Anterior cingulate cortex (tissue), 58 donors: ENCODE results near the gene MUC3A.

Experiments
- DNase-seq, 58 donors: peaks; one replicate each; lab custom pipeline; 2025; lab: John Stamatoyannopoulos, UW

The MUC3A gene

DNA sequence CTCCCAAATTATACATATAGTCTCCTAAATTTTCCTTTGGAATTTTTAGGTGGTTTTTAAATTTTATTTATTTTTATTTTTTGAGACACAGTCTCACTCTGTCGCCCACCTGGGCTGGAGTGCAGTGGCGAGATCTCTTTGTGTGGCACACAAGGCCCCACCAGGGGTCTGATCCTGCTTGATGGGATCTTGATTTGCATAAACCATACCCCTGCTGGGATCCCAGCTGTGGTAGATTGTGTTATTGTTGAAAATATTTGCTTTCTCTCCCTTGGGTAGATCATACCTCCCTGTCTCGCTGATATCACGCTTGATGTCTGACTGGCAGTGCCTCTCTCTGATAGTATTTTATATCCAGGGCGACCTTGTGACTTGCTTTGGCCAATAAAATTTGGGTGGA is 5.6 kb upstream of the MUC3A start:
- DNase-seq: no peak

DNA sequence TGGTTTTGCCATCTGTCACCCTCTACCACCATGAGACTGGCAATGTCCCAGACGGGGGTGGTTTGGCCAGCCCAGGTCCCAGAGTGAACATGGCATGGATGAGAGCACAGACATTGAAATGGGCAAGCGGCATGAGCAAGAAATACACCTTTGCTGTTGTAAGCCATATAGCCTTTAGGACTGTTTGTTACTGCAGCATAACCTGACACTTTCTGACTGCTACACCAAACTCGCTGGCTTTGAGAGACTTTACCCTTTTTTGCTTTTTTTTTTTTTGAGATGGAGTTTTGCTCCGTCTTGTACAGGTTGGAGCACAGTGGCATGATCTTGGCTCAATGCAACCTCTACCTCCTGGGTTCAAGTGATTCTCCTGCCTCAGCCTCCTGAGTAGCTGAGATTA is 5.2 kb upstream of the MUC3A start:
- DNase-seq: no peak

DNA sequence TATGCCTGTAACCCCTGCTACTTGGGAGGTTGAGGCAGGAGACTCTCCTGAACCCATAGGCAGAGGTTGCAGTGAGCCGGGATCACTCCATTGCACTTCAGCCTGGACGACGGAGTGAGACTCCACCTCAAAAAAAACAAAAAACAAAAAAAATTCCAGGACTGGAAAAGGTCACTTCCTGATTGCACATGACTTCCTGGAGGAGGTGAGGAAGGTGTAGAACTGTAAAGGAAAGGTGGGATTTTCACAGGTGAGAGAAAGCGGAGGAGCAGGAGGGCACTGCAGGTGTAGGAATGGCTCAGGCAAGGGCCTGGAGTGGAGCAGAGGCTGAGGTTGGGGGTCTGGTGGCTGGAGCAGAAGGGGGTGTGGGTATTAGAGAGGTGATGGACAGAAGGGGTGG is 3.2 kb upstream of the MUC3A start:
- no peak for DNase-seq

DNA sequence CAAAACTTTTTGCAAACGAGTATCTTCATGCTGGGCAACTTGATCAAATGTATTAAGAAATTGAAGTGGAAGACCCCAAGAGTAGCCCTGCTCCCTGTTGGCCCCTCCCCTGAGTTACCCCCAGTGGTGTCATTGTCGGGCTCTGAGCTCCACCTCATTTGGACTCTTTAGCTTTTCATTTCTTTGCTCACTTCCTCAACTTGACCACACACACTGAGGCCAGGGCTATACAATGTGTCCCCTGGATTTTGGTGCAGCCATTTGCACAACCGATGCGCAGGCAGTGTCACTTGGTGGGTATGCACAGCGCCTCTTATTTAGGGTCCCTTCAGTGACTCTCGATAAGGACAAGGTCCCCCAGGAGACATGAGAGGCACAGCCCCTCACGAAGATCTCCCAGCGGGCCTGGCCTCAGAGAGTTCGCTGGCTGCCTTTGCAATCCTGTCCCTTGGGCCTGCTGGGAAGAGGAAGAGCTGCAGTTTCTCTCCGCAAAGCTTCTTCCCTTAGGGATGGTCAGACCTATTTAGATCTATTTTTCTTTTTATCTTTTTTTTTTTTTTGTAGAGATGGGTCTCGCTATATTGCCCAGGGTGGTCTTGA is 2.5 kb upstream of the MUC3A start:
- DNase-seq: no peak

DNA sequence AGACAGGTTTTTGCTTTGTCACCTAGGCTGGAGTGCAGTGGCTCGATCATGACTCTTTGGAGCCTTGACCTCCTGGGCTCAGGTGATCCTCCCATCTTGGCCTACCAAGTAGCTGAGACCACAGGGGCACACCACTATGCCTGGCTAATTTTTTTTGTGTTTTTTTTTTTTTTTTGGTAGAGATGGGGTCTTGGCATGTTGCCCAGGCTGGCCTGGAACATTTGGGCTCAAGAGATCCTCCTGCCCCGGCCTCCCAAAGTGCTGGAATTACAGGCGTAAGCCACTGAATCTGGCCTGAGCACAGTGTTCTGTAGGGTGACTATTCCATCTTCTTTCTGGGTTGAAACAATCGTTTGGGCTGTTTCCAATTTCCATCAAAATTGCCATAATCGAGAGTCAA is 1.5 kb upstream of the MUC3A start:
- no peak for DNase-seq

DNA sequence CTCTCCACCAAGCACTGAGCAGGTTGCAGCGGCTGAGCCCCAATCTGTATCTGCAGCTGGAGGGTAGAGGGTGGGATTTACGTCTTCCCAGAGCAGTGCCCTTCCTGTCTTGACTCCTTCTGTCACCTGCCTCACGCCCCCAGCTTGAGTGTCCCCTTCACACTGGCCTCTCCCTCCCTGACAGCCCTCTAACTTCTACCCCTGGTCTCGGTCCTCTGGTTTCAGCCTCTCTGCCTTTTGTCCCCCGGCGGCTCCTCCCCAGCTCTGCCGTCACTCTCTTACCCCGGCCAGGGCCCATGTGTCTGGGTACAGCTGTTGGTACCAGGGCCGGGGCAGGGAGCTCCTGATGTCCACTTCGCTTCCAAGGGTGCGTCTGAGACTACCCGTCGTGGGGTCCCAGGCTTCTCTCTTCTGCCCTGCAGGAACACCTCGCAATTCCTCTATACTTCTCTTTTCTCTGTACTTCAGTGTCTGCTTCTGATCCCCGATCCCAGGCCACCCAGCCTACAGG is 654 bp downstream of the MUC3A start:
- DNase-seq: no peak

DNA sequence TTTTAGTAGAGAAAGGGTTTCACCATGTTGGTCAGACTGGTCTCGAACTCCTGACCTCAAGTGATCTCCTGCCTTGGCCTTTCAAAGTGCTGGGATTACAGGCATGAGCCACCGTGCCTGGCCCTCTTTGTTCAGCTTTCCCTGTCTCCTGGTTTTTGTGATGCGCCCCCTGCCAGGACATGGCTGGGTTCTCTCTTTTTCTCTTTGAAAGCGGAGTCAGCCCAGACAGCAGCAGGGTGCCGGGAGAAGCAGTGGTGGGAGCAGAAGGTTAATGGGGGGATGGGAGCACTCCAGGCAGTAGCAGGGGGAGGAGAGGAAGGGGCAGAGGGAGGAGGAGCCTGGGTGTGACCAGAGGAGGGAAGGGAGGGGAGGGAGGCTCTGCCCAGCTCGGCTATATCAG is 1.8 kb downstream of the MUC3A start:
- no peak for DNase-seq

DNA sequence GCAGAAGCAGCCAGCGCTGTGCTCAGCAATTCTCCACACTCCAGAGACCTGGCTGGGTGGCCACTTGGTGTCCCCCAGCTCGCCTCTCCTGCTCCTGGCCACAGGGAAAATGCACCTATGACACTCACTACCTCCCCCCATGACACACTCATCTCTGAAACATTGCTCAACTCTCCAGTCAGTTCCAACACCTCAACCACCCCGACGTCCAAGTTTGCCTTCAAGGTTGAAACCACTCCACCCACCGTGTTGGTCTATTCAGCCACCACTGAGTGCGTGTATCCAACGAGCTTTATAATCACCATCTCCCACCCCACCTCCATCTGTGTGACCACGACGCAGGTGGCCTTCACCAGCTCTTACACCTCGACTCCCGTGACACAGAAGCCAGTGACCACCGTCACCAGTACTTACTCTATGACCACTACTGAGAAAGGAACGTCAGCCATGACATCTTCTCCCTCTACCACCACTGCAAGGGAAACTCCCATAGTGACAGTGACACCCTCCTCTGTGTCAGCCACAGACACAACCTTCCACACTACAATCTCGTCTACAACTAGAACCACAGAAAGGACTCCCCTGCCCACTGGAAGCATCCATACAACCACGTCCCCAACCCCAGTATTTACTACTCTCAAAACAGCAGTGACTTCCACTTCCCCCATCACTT is 2.7 kb downstream of the MUC3A start:
- no peak for DNase-seq

DNA sequence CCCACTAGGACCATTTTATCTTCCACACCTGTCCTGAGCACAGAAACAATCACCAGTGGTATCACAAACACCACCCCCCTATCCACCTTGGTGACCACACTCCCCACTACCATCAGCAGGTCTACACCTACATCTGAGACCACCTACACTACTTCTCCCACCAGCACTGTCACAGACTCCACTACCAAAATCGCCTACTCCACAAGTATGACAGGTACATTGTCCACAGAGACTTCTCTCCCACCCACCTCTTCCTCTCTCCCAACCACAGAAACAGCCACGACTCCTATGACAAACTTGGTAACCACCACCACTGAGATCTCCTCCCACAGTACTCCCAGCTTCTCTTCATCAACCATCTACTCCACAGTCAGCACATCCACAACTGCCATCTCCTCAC is 3.3 kb downstream of the MUC3A start:
- no peak for DNase-seq

DNA sequence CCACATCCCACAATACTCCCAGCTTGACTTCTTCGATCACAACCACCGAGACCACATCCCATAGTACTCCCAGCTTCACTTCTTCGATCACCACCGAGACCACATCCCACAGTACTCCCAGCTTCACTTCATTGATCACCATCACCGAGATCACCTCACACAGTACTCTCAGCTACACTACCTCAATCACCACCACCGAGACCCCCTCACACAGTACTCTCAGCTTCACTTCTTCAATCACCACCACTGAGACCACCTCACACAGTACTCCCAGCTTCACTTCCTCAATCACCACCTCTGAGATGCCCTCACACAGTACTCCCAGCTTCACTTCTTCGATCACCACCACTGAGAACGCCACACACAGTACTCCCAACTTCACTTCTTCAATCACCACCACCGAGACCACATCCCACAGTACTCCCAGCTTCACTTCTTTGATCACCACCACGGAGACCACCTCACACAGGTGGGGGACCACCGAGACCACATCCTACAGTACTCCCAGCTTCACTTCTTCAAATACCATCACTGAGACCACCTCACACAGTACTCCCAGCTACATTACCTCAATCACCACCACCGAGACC is 8.6 kb downstream of the MUC3A start:
- DNase-seq: no peak

DNA sequence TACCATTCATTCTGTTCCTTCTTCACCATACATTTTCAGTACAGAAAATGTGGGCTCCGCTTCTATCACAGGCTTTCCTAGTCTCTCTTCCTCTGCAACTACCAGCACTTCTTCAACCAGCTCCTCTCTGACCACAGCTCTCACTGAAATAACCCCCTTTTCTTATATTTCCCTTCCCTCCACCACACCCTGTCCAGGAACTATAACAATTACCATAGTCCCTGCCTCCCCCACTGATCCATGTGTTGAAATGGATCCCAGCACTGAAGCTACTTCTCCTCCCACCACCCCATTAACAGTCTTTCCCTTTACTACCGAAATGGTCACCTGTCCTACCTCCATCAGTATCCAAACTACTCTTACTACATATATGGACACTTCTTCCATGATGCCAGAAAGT is 10.6 kb downstream of the MUC3A start:
- DNase-seq: no peak

DNA sequence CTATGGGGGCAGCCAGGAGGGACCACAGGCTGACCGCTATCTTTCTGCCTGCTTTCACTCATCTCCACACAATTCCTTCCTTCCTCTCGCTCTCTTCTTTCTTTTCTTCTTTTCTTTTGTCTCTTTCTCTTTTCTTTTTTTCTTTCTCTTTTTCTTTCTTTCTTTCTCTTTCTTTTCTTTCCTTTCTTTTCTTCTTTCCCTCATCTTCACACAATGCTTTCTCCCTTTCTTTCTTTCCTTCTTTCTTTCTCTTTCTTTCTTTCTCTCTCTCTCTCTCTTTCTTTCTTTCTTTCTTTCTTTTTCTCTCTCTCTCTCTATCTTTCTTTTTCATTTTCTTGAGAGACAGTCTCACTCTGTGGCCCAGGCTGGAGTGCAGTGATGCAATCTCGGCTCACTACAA is 13.2 kb downstream of the MUC3A start:
- no peak for DNase-seq

DNA sequence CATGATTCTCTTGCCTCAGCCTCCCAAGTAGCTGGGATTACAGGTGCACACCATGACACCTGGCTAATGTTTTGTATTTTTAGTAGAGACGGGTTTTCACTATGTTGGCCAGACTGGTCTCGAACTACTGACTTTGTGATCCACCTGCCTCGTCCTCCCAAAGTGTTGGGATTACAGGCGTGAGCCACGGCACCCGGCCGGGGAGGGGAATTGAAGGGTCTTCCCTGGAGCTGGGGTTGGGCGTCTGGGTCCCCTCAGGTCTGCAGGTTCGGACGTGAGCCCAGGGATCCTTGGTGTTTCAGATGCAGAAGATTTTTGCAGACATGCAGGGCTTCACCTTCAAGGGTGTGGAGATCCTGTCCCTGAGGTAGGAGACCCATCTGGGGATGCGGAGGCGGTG is 14.1 kb downstream of the MUC3A start:
- DNase-seq: no peak

DNA sequence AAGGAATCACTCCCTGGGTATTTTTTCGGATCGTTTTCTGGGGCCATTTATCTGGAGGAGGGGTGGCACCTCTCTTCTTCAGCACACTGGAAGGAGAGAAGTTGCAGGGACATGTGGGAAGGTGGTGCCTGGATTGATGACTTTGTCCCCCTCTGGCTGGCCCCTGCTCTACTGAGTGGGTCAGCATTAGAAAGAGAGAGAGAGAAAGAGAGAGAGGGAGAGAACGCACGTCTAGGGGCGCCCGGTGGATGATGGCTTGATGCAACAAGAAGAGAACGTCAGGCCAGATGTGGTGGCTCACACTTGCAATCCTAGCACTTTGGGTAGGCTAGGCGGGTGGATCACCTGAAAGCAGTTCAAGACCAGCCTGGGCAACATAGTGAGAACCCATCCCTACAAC is 14.5 kb downstream of the MUC3A start:
- no peak for DNase-seq

DNA sequence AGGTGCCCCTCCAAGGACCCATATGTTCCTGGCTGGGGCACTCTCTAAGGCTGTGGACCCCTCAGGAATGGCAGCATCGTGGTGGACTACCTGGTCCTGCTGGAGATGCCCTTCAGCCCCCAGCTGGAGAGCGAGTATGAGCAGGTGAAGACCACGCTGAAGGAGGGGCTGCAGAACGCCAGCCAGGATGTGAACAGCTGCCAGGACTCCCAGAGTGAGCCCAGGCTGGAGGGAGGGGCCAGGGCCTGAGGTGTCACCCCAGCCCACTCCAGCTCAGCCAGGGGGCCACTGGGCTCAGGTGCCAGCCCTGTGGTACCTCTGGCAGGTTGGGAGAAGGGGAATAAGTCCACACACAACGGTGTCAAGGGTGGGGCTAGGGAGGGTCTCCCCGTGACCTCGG is 15.3 kb downstream of the MUC3A start:
- DNase-seq: no peak

DNA sequence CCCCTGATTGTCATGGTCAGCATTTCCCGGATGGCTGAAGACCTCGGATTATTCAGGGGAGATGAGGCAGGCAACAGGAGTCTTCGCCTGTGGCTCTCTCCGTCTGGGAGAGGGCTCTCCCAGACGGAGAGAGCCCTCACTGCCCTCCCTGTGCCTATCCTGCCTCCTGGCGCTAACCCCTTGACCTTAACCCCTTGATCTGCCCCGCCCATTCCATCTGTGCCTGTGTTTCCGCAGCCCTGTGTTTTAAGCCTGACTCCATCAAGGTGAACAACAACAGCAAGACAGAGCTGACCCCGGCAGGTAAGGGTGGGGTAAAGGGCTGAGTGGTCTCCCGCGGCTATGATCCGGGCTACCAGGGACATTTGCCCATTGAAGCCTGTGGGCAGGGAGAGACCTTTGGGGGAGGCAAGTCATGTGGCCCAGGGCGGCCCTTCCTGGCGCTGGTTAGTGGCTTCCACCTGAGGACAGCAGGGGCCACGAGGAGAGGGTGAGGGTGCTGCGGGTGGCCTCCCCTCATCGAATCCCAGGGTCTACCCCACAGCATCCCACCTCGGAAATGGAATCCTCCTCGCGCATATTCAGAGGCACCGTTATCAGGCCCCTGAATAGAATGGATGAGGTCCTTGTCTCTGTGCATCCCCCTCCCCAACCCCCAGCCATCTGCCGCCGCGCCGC is 15.8 kb downstream of the MUC3A start:
- DNase-seq: no peak

DNA sequence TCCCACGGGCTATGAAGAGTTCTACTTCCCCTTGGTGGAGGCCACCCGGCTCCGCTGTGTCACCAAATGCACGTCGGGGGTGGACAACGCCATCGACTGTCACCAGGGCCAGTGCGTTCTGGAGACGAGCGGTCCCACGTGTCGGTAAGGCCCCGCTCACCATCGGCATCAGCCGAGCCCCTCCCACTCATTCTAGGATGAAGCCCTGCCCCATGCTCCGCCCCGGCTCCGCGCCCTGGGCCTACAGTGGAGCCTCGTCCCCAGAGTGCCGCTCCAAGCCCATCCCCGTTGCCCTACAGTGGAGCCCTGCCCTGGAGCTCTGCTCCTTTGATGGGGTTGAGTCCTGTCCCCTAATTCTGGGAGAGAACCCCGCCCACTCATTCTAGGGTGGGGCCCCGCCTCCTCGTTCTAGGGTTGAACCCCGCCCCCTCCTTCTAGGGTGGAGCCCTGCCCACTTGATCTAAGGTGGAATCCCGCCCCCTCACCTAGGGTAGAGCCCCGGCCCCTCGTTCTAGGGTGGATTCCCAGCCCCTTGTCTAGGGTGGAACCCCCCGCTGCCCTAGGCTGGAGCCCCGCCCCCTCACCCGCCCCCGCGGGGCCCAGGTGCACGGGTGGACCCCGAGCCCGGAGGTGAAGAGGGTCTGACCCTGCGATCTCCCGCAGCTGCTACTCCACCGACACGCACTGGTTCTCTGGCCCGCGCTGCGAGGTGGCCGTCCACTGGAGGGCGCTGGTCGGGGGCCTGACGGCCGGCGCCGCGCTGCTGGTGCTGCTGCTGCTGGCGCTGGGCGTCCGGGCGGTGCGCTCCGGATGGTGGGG is 16.6 kb downstream of the MUC3A start:
- no peak for DNase-seq

DNA sequence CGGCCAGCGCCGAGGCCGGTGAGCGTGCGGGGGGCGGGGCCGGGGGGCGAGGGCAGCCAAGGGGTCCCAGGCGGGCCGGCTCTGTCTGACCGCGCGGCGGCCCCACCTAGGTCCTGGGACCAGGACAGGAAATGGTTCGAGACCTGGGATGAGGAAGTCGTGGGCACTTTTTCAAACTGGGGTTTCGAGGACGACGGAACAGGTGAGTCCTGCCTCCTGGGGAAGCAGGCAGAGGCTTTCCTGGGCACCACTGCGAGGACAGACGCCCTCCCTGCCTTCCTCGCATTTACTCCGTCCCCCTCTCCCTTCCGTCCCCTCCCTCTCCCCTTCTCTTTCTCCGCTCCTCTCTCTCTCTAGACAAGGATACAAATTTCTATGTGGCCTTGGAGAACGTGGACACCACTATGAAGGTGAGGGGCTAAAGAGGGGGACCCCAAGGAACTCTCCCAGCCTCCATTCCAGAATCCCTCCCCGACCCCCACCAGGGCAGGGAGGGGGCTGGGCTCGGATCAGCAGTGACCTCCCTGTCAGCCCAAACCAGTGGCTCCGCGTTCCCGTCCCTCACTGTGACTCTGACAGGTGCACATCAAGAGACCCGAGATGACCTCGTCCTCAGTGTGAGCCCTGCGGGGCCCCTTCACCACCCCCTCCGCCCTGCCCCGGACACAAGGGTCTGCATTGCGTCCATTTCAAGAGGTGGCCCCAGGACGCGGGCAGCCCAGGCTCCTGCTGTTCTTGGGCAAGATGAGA is 17.4 kb downstream of the MUC3A start:
- DNase-seq: no peak

DNA sequence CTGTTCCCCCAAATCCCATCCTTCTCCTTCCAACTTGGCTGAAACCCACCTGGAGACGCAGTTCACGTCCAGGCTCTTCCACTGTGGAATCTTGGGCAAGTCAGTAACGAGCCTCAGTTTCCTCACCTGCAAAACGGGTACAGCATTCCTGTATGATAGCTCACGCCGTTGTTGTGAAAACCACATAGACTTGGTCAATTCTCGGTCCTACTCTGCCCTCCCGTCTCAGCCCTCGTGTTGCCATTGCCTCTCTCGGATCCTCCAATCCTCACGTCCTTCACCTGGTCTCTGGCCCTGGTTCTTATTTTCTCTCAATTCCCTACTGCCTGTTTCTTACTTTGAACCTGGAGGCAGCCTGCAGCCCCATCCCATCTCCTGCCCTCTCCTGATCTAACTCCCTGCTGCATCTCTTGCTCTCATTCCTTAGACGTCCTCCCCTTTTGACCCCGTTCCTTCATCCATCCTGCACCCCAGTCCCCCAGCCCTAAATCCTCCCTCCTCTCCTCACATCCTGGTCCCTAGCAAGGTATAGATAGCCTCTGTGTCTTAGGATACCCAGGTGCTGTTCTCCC is 18.0 kb downstream of the MUC3A start:
- DNase-seq: no peak

DNA sequence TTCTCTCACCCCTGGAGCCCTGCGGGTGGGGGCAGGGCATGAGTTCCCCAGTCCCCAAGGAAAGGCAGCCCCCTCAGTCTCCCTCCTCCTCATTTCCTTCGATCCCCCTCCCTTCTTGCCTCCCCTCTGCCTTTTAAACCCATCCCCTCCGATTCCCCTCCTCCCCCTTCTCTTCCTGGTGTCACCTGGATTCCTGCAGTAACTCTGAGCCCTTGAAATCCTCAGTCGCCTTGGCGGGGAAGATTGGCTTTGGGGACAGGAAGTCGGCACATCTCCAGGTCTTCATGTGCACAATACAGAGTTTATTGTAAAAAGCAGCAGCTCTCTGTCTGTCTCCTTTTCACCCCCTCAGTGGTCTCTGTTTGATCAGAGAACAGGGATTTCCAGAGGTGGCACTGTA is 18.7 kb downstream of the MUC3A start:
- no peak for DNase-seq
